Measurements from ENCODE around the gene ZNHIT3. TPM values are rescaled to one million over a fixed set of nuclear protein-coding genes. Genes with fewer than 3 reads are reported as not detected.

Gene ZNHIT3
- total and polyA plus RNA-seq, 10 donors = 24.2 to 58.0 (median 36.0) TPM

DNA sequence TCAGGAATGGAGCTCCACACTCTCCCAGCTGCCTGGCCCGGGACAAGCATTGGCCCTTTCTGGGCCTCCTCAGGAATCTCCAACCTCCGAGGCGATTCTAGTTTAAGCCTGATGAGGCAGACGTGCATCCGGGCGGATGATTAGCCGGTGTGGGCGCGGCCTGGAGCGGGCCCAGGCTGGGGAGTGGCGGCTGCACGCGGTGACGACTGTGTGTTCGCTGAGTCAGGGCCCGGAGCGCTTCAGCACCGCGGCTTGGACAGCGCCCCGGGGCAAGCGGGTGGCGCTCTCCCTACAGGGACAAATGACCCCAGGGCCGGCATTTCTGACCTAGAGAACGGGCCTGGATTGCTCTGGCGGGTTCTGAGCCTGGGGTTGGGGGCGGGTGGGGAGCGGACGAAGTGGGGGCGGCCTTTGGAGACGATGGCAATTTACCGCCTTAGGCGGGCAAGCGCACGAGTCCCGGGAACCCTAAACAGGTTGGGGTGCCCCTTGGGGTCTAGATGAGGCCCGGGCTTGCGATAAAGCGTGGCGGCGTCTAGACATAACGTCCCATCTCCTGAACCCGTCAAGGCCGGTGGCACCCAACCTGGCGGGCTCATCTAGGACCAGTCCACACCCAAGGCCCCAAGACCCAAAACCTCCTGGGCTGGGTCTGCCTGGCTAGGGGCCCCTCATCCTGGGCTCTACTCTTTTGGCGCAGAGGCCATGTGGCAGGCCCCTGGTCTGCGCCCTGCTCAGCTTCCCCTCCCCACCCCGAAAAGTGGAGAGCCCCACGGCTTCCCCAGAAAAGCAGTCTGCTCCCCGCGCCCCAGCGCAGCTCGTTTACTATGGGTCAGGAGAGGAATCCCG lies 22.3 kb upstream of the ZNHIT3 start:
- no peaks in the 10 kb centered on the region for H3K36me3 ChIP-seq
- H3K27me3 ChIP-seq (replicated peaks in 1 of 7) = peaks cover 0 to 96% (median 39%) of the 10 kb centered on the region in 7 donors
- TF ChIP-seq POLR2A (IDR thresholded peaks at IDR 0.05) (no peak), POLR2AphosphoS5 (IDR thresholded peaks at IDR 0.05) (peak in 1 of 3 donors; percentile 36)
- TF ChIP-seq, protein P1, sequence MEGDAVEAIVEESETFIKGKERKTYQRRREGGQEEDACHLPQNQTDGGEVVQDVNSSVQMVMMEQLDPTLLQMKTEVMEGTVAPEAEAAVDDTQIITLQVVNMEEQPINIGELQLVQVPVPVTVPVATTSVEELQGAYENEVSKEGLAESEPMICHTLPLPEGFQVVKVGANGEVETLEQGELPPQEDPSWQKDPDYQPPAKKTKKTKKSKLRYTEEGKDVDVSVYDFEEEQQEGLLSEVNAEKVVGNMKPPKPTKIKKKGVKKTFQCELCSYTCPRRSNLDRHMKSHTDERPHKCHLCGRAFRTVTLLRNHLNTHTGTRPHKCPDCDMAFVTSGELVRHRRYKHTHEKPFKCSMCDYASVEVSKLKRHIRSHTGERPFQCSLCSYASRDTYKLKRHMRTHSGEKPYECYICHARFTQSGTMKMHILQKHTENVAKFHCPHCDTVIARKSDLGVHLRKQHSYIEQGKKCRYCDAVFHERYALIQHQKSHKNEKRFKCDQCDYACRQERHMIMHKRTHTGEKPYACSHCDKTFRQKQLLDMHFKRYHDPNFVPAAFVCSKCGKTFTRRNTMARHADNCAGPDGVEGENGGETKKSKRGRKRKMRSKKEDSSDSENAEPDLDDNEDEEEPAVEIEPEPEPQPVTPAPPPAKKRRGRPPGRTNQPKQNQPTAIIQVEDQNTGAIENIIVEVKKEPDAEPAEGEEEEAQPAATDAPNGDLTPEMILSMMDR (IDR thresholded peaks at IDR 0.05 in 8 of 11, conservative IDR thresholded peaks at IDR 0.05 in 3 of 11) = no peak
- intact Hi-C loops (cut with DNase I; ENCODE audit: low total_unique reads) = no loop called here
- 18 to 57% (median 19%) methylated on average over 11 to 54 of the region's 54 CpGs for WGBS, 5 donors
- no peak overlapping the region for H3K27ac ChIP-seq
- H3K4me3 ChIP-seq = no peak overlapping the region
- no peaks in the 10 kb centered on the region for H3K9me3 ChIP-seq
- H3K4me1 ChIP-seq = peaks cover 0 to 3% (median 0%) of the 10 kb centered on the region in 6 donors
- DNase-seq = peak; percentile 76

DNA sequence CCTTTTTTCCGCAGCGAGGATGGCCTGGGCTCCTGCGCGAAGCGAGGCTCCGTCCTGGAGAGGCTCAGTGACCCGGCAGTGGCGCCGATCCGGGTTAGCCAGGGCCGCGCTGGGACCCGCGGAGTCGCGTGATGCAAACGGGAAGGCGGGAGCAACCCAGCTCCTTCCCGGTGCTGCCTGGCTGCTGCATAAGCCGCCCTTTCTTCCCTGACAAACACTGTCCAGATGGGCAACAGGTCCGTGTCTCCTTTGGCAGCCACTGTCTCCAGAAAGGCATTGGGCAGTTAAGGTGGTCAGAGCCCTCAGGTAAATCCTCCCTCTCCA lies 21.8 kb upstream of the ZNHIT3 start:
- Histone ChIP-seq H3K4me1 (peaks cover 0 to 3% (median 0%) of the 10 kb centered on the region in 6 donors), H3K36me3 (no peaks in the 10 kb centered on the region), H3K9me3 (no peaks in the 10 kb centered on the region), H3K4me3 (no peak overlapping the region), H3K27ac (no peak overlapping the region), H3K27me3 (replicated peaks in 1 of 7) (peaks cover 0 to 95% (median 42%) of the 10 kb centered on the region in 7 donors)
- 14 to 18% (median 15%) methylated on average over 10 to 21 of the region's 21 CpGs for WGBS, 5 donors
- intact Hi-C loops (cut with DNase I; ENCODE audit: low total_unique reads) = no loop called here
- no peak for DNase-seq
- TF ChIP-seq POLR2AphosphoS5 (IDR thresholded peaks at IDR 0.05) (no peak), POLR2A (IDR thresholded peaks at IDR 0.05) (no peak)
- TF ChIP-seq, protein P1 (IDR thresholded peaks at IDR 0.05 in 8 of 11, conservative IDR thresholded peaks at IDR 0.05 in 3 of 11) = no peak

DNA sequence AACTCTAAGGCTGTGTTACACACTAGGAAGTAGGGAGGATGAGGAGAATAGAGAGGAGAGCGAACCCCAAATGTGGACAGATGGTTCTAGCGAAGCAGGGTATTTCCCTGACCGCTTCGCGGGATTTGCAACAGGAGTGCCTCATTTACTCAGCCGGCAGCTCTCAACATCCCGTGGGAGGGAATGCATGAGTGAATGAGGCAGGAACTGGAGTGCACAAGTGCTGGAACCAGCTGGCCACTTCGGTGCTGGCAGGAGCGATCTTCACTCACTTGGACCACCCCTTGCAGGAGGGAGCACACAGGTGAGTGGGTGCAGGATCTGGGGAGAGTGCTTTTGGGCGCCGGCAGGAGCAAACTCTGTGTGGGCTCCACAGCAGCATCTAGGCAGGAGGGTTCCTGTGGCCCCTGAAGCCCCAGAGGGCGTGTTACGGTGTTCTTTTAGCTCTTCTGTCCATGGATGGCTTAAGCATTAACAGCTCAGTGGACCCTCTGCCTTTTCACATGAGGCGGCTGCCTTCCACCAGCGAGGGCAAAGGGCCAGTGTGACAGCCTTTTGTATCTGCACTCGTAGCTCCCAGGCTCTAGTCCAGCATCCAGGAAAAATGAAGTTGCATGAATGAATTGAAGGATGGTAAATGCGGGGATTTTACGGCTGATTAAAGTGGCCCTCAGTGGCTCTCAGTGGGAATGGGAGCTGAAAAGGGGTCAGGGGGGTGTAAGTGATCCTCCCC lies 17.4 kb upstream of the ZNHIT3 start:
- Histone ChIP-seq H3K9me3 (no peaks in the 10 kb centered on the region), H3K36me3 (no peaks in the 10 kb centered on the region), H3K27ac (no peak overlapping the region), H3K27me3 (replicated peaks in 1 of 7) (peaks cover 0 to 73% (median 25%) of the 10 kb centered on the region in 7 donors), H3K4me3 (no peak overlapping the region), H3K4me1 (no peaks in the 10 kb centered on the region)
- intact Hi-C loops (cut with DNase I; ENCODE audit: low total_unique reads) = no loop called here
- no peak for DNase-seq
- WGBS, 5 donors = 69 to 78% (median 71%) methylated on average over 18 of the region's 18 CpGs
- no peak for TF ChIP-seq POLR2A (IDR thresholded peaks at IDR 0.05)
- TF ChIP-seq, protein P1 (IDR thresholded peaks at IDR 0.05 in 8 of 11, conservative IDR thresholded peaks at IDR 0.05 in 3 of 11) = no peak
- TF ChIP-seq POLR2AphosphoS5 (IDR thresholded peaks at IDR 0.05) = no peak

DNA sequence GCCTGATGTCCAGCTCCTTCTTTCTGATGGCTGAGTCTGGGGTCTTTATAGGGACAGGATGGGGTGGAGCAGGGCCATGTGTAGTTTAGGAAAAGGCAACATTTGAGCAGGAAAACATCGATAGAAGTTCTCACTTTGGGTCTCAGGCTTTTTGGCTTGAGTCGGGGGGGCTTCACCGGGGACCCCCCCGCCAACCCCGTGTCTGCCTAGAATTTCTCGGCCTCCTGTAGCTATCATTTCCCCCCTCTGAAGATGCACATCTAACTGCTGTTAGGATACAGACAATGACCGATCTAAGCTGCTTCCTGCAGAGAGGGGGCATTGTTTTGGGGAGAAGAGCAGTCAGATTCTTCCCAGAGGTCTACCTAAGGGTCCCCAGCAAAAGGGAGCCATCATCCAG lies 16.7 kb upstream of the ZNHIT3 start:
- H3K27me3 ChIP-seq (replicated peaks in 1 of 7) = peaks cover 0 to 73% (median 19%) of the 10 kb centered on the region in 7 donors

More for the DNA sequence above, 16.7 kb upstream of the ZNHIT3 start:
- H3K4me1 ChIP-seq = no peaks in the 10 kb centered on the region
- H3K27ac ChIP-seq = no peak overlapping the region
- TF ChIP-seq POLR2A (IDR thresholded peaks at IDR 0.05) (no peak), POLR2AphosphoS5 (IDR thresholded peaks at IDR 0.05) (no peak)
- TF ChIP-seq, protein P1 (IDR thresholded peaks at IDR 0.05 in 8 of 11, conservative IDR thresholded peaks at IDR 0.05 in 3 of 11) = no peak
- intact Hi-C loops (cut with DNase I; ENCODE audit: low total_unique reads) = no loop called here
- H3K9me3 ChIP-seq = no peaks in the 10 kb centered on the region
- DNase-seq = no peak
- no peaks in the 10 kb centered on the region for H3K36me3 ChIP-seq
- WGBS, 5 donors = 59 to 87% (median 77%) methylated on average over 6 to 7 of the region's 7 CpGs
- no peak overlapping the region for H3K4me3 ChIP-seq

Data from spleen (tissue), 11 donors.